Effector CD4-positive, alpha-beta T cell (primary cell): Measurements from ENCODE around the gene RHOF.

ENCODE experiments used
- DNase-seq: peaks from one replicate; pipeline ENCODE4 v3.0.0-alpha.2; 2020
- total RNA-seq: gene quantifications from one replicate; lab custom pipeline; 2026; lab: John Stamatoyannopoulos, UW

Gene RHOF
- 108 reads per million, percentile 84 among the genes with 10 or more reads in this experiment for total RNA-seq

GRCh38 chr12:121793440-121793837, at the start of gene RHOF:
RHOF (minus strand) TSS chr12:121793688; CDS start chr12:121793633, 55 bp downstream.
- no peak for DNase-seq

GRCh38 chr12:121839993-121840761, 46.7 kb upstream of the RHOF start:
- DNase-seq = no peak

- DNase-seq = peak; percentile 100
These were observed 45.9 kb upstream of the RHOF start for GRCh38 chr12:121839106-121839992.

DNA sequence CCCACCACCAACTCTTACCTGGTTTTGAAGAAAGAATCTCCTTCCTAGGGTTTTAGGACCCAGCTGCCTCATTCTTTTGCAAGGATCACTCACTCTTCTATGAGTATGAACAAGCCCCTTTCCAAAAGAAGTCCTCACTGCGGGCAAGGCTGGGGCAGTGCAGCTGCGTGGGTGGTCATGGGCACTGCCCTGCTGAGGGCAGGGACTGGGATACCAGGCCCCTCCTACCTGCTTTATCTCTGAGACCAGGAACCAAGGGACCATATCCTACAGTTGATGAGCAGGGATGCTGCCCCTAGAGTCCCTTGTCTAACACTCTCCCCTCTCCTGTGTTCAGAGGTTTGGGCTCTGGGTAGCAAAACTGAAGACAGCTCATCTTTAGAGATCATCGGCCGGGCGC, 44.6 kb upstream of the RHOF start:
- DNase-seq = no peak

DNA sequence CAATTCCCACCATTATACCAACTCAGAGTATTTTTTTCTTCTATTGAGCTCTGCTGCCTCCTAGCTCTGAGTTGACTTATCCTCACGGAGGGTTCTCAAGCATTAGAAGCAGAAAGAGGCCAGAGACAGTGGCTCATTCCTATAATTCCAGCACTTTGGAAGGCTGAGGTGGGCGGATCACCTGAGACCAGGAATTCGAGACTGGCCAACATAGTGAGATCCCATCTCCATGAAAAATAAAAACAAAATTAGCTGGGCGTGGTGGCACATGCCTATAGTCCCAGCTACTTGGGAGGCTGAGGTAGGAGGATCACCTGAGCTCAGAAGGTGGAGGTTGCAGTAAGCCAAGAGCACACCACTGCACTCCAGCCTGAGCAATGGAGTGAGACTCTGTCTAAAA, 44.2 kb upstream of the RHOF start:
- no peak for DNase-seq

- no peak for DNase-seq
These were observed 38.2 kb upstream of the RHOF start for GRCh38 chr12:121831571-121832245.

- no peak for DNase-seq
These were observed 37.2 kb upstream of the RHOF start for GRCh38 chr12:121830588-121831265.

DNA sequence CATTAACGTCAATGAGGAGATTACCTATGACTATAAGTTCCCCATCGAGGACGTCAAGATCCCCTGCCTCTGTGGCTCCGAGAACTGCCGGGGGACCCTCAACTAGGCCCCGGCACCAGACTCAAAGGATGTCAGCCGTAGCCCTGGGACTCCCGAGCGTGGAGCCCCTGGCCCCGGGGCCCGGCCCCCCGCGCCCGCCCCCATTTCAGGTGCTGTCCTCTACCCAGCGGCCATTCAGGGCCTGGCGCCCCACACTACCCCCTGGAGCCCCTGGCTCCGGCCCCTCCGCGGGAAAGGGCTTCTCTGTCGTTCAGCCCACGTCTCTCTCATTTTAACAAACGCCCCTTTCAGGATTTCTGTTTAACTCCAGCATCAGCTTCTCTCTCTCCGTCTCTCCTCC, 36.6 kb upstream of the RHOF start:
- DNase-seq = no peak

GRCh38 chr12:121829250-121829918, 35.9 kb upstream of the RHOF start:
- no peak for DNase-seq

DNA sequence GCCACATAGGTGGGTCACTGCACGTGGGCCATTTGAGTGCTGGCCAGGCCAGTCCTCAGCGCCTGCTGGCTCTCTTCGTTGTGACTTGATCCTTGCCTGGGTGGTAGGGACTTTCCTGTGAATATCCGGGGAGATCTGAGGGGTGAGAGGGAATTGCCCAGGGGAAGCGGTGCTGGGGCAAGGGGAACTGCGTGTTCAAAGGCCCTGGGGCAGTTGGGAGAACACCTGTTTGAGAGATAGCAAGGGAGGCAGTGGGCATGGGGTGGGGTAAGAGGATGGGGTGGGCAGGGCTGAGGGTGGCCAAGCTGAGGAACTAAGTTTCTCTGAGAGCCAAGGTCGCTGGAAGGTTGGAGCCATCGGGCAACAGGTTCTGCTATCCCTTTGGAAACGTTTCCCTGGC, 35.3 kb upstream of the RHOF start:
- no peak for DNase-seq

- DNase-seq = no peak
These were observed 34.8 kb upstream of the RHOF start for GRCh38 chr12:121828306-121828705.

- DNase-seq = no peak
These were observed 34.0 kb upstream of the RHOF start for GRCh38 chr12:121827351-121828099.

DNA sequence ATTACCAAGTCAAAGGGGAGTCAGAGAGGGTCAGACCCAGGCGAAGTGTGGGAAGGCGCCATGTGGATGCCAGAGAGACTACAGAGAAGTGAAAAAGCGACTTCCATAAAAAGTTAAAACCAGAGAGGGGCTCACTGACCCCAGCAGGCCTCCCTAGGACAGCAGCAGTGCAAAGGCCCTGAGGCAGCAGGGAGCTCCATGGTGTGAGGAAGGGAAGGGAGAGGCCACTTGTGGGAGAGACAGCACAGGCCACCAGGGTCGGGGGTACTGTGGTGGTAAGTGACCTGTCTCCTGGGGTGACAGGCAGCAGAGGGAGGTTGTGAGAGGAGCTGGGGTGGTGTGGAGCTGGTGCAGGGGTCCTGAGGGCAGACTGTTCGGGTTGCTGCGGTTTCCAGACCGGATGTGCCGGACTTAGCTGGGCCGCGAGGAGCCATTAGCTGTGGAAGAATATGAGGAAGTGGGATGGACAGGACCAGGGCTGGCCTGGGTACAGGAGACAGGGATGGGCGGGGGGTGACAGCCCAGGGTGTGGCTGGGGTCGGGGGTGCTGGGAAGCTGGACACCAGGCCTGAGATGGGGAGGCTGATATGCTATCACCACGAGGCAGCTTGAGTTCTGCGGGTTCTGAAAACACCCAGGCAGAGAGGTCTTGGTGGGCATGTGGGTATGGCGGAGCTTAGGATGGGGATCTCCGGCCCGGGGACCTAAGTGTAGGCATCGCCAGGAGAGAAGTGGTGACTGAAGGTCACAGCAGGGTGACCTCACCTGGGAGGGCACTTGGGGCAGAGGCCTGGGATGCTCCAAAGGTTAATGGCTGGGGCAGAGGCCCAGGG, 33.0 kb upstream of the RHOF start:
- DNase-seq = no peak

DNA sequence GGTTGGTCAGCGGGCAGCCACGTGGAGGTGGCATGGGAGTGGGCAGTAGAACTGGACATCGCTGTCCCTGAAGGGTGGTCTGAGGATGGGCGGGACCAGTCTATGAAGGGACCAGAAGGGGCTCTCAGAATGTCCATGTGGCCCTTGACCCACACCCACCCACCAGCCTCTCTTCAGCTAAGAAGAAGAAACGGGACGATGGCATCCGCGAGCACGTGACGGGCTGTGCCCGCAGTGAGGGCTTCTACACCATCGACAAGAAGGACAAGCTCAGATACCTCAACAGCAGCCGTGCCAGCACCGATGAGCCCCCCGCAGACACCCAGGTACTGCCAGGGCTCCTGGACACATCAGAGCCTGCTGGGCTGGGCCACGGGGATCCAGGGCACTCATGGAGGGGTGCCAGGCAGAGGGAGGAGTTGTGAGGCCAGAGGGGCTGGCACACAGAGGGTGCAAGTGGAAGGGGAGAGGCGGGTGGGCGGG, 31.6 kb upstream of the RHOF start:
- no peak for DNase-seq

DNA sequence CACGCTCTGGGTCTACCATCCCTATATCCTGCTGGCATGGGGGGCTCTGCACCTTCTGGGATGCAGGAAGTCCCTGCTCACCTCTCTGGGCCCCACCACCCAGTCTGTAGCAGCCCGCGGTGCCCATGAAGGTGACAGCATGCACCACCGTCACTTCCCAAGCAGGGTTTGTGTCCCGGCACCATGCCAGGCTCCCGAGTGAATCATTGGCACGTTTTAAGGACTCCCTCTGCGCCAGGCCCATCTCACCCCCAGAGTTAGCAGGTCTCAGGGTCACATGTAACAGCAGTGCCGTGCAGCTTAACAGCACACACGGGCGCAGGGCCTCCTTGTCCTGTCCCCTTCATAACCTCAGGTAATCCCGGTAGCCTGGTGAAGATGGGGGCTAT, 30.2 kb upstream of the RHOF start:
- no peak for DNase-seq

DNA sequence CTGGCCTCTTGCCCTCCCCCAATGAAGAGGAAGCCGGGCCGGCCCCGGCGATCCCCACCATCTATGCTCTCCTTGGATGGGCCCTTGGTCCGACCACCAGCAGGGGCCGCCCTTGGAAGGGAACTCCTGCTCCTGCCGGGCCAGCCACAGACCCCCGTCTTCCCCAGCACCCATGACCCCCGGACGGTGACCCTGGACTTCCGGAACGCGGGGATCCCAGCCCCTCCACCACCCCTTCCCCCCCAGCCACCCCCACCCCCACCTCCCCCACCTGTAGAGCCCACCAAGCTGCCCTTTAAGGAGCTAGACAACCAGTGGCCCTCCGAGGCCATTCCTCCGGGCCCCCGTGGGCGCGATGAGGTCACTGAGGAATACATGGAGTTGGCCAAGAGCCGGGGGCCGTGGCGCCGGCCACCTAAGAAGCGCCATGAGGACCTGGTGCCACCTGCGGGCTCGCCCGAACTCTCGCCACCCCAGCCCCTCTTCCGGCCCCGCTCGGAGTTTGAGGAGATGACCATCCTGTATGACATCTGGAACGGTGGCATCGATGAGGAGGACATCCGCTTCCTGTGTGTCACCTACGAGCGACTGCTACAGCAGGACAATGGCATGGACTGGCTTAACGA, 29.7 kb upstream of the RHOF start:
- no peak for DNase-seq

- no peak for DNase-seq
These were observed 29.1 kb upstream of the RHOF start for GRCh38 chr12:121822393-121823100.

GRCh38 chr12:121820056-121820455, 26.6 kb upstream of the RHOF start:
- no peak for DNase-seq
